Measurements from ENCODE around the gene CISD3. TPM values are rescaled to one million over a fixed set of nuclear protein-coding genes. Genes with fewer than 3 reads are reported as not detected.

The CISD3 gene
- total RNA-seq, 2 experiments from 2014 or later: 4.7 to 5.7 TPM

DNA sequence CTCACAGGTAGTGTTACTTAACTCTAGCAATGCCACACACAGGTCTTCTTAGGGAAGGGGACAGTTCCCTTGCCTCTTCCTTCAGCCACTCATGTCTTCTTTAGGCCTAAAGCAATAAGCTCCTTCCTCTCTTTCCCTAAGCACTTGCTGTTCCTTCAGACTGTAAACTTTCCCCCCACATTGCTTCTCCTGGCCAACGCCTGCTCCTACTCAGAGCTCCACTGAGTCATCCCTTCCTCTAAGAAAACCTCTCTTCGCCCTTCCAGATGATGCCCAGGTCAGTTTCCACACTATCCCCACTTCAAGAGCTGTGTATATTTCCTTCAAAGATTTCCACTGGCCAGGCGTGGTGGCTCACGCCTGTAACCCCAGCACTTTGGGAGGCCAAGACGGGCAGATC lies 42.9 kb upstream of the CISD3 start:
- Histone ChIP-seq H3K27ac (ENCODE audit: low read depth in 1 of 2, low read length in 2 of 2) (no peak overlapping the region), H3K36me3 (ENCODE audit: insufficient read depth, low read length) (no peaks in the 10 kb centered on the region), H3K4me3 (ENCODE audit: low read length) (no peak overlapping the region), H3K27me3 (ENCODE audit: control insufficient read depth in 1 of 2, insufficient read depth in 2 of 2, low read length in 2 of 2) (no peaks in the 10 kb centered on the region), H3K9me3 (ENCODE audit: control insufficient read depth in 1 of 2, insufficient read depth in 1 of 2, low read length in 2 of 2) (no peaks in the 10 kb centered on the region), H3K4me1 (ENCODE audit: insufficient read depth, low read length) (no peaks in the 10 kb centered on the region)
- no peak for DNase-seq
- no peaks in the 10 kb centered on the region for H3K36me3 Mint-ChIP-seq (ENCODE audit: low read depth)
- ChIA-PET CTCF (interaction anchor here (0.7 kb wide), 1 partner anchor 23 kb away, joined by 3 read pairs; no protein-coding TSS in a partner anchor), POLR2A (interaction anchor here (1.5 kb wide), 1 partner anchor 15 kb away, joined by 4 read pairs; no protein-coding TSS in a partner anchor)
- no peaks in the 10 kb centered on the region for H3K9me3 Mint-ChIP-seq
- no peaks in the 10 kb centered on the region for H3K27me3 Mint-ChIP-seq
- intact Hi-C loops (cut with DNase I, micrococcal nuclease): no loop called here
- H3K4me3 Mint-ChIP-seq: no peak overlapping the region
- H3K4me1 Mint-ChIP-seq (ENCODE audit: low read depth): no peaks in the 10 kb centered on the region
- no peak for ATAC-seq (ENCODE audit: poor library complexity)
- H3K27ac Mint-ChIP-seq: no peak overlapping the region
- TF ChIP-seq, protein P1, sequence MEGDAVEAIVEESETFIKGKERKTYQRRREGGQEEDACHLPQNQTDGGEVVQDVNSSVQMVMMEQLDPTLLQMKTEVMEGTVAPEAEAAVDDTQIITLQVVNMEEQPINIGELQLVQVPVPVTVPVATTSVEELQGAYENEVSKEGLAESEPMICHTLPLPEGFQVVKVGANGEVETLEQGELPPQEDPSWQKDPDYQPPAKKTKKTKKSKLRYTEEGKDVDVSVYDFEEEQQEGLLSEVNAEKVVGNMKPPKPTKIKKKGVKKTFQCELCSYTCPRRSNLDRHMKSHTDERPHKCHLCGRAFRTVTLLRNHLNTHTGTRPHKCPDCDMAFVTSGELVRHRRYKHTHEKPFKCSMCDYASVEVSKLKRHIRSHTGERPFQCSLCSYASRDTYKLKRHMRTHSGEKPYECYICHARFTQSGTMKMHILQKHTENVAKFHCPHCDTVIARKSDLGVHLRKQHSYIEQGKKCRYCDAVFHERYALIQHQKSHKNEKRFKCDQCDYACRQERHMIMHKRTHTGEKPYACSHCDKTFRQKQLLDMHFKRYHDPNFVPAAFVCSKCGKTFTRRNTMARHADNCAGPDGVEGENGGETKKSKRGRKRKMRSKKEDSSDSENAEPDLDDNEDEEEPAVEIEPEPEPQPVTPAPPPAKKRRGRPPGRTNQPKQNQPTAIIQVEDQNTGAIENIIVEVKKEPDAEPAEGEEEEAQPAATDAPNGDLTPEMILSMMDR (IDR thresholded peaks at IDR 0.05): no peak

DNA sequence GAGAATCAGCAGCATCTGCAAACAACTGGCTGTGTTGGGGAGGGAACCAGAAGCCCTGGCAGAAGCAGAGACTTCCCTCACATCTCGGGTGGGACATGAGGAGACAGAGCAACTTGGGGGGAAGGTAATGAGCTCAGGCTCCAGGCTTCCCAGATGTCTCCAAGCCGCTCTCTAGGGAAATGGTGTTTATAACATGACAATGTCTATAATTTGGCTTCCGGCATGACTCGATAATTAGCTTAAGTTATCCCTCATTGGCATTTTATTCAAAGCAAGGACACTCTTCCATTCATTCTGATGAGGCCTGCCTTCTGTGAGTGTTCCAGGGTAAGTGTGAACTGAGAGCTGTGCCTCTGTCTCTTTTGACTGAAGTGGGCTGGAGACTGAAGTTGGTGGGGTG lies 39.8 kb upstream of the CISD3 start:
- Mint-ChIP-seq H3K9me3 (no peaks in the 10 kb centered on the region), H3K36me3 (ENCODE audit: low read depth) (no peaks in the 10 kb centered on the region), H3K4me3 (no peak overlapping the region), H3K27ac (no peak overlapping the region), H3K4me1 (ENCODE audit: low read depth) (no peaks in the 10 kb centered on the region), H3K27me3 (no peaks in the 10 kb centered on the region)
- no peaks in the 10 kb centered on the region for H3K4me1 ChIP-seq (ENCODE audit: insufficient read depth, low read length)
- DNase-seq (no peak), ATAC-seq (ENCODE audit: poor library complexity) (no peak)
- no peaks in the 10 kb centered on the region for H3K27me3 ChIP-seq (ENCODE audit: control insufficient read depth in 1 of 2, insufficient read depth in 2 of 2, low read length in 2 of 2)
- ChIA-PET POLR2A (interaction anchor here (0.7 to 1.7 kb wide), 2 partner anchors 12 to 13 kb away, joined by 3 to 4 read pairs; no protein-coding TSS in a partner anchor), CTCF (interaction anchor here (1.5 kb wide), 1 partner anchor 45 kb away, joined by 3 read pairs; no protein-coding TSS in a partner anchor)
- no peak overlapping the region for H3K4me3 ChIP-seq (ENCODE audit: low read length)
- no peak overlapping the region for H3K27ac ChIP-seq (ENCODE audit: low read depth in 1 of 2, low read length in 2 of 2)
- no peaks in the 10 kb centered on the region for H3K9me3 ChIP-seq (ENCODE audit: control insufficient read depth in 1 of 2, insufficient read depth in 1 of 2, low read length in 2 of 2)
- TF ChIP-seq, protein P1 (IDR thresholded peaks at IDR 0.05): no peak
- H3K36me3 ChIP-seq (ENCODE audit: insufficient read depth, low read length): no peaks in the 10 kb centered on the region
- intact Hi-C loops (cut with DNase I, micrococcal nuclease): no loop called here

DNA sequence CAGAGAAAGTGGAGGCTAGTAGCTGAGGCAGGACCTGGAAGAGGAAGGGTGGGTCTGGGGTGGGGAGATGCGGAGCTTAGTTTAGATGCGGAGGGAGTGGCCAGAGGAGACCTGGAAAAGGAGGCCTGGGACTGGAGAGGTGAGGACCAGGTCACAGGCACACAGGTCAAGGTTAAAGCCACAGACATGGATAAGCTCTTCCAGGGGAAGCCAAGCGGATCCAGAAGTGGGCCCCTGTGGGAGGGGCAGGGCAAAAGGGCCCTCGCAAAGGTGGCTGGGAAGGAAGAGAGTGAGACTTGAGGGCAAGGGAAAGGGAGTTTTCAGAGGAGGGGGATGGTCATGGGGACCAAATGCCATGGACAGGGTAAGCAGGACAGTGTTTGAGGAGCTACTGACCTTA lies 39.0 kb upstream of the CISD3 start:
- no peaks in the 10 kb centered on the region for H3K27me3 ChIP-seq (ENCODE audit: control insufficient read depth in 1 of 2, insufficient read depth in 2 of 2, low read length in 2 of 2)
- H3K4me1 ChIP-seq (ENCODE audit: insufficient read depth, low read length): peaks cover 4% of the 10 kb centered on the region
- H3K4me3 ChIP-seq (ENCODE audit: low read length): no peak overlapping the region
- H3K9me3 ChIP-seq (ENCODE audit: control insufficient read depth in 1 of 2, insufficient read depth in 1 of 2, low read length in 2 of 2): no peaks in the 10 kb centered on the region
- ATAC-seq (ENCODE audit: poor library complexity) (no peak), DNase-seq (no peak)
- TF ChIP-seq, protein P1 (IDR thresholded peaks at IDR 0.05): no peak
- ChIA-PET POLR2A (interaction anchor here (1.7 kb wide), 1 partner anchor 11 kb away, joined by 4 read pairs; no protein-coding TSS in a partner anchor), CTCF (no interaction called here)
- Mint-ChIP-seq H3K9me3 (no peaks in the 10 kb centered on the region), H3K27me3 (no peaks in the 10 kb centered on the region), H3K27ac (no peak overlapping the region), H3K4me1 (ENCODE audit: low read depth) (no peaks in the 10 kb centered on the region), H3K36me3 (ENCODE audit: low read depth) (no peaks in the 10 kb centered on the region), H3K4me3 (no peak overlapping the region)
- intact Hi-C loops (cut with DNase I, micrococcal nuclease): no loop called here
- H3K36me3 ChIP-seq (ENCODE audit: insufficient read depth, low read length): no peaks in the 10 kb centered on the region
- H3K27ac ChIP-seq (ENCODE audit: low read depth in 1 of 2, low read length in 2 of 2): no peak overlapping the region

All from CD4-positive, alpha-beta T cell (primary cell).